ENCODE measurements around the gene PKP1. TPM values are rescaled to one million over a fixed set of nuclear protein-coding genes. Genes with fewer than 3 reads are reported as not detected.

PKP1 gene
- total and polyA plus RNA-seq, 10 of the 15 experiments (the other 5 are each of a cell fraction or from before 2014, with no cell fraction given): 0.03 TPM; not detected in 9

DNA sequence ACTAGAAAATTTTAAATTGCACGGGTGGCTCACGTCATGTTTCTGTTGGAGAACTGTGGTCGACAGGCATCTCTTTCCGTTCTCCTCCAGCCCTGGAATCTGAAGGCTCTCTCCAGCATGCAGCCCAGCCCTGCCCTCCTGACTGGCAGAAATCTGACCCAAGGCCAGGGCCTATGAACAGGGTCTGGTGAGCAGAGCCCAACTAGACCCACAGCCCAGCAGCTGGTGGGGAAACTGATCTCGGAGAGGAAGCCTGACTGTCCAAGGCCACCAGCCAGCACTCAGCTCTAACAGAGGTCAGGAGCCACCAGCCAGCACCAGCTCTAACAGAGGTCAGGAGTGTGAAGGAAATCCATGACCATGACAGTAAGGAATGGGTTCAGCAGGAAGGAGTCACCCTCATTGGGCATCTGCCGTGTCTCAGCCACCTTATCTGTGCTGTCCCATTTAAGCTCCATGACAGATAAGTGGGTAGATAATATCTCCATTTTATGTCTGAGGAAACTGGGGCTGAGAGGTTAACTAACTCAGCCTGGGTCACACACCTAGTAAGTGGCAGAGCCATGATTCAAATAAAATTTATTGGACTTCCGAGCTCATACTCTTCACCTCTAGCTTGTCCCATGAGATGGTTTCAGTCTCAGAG is 20.2 kb upstream of the PKP1 start (continued):
- TF ChIP-seq, protein P1, sequence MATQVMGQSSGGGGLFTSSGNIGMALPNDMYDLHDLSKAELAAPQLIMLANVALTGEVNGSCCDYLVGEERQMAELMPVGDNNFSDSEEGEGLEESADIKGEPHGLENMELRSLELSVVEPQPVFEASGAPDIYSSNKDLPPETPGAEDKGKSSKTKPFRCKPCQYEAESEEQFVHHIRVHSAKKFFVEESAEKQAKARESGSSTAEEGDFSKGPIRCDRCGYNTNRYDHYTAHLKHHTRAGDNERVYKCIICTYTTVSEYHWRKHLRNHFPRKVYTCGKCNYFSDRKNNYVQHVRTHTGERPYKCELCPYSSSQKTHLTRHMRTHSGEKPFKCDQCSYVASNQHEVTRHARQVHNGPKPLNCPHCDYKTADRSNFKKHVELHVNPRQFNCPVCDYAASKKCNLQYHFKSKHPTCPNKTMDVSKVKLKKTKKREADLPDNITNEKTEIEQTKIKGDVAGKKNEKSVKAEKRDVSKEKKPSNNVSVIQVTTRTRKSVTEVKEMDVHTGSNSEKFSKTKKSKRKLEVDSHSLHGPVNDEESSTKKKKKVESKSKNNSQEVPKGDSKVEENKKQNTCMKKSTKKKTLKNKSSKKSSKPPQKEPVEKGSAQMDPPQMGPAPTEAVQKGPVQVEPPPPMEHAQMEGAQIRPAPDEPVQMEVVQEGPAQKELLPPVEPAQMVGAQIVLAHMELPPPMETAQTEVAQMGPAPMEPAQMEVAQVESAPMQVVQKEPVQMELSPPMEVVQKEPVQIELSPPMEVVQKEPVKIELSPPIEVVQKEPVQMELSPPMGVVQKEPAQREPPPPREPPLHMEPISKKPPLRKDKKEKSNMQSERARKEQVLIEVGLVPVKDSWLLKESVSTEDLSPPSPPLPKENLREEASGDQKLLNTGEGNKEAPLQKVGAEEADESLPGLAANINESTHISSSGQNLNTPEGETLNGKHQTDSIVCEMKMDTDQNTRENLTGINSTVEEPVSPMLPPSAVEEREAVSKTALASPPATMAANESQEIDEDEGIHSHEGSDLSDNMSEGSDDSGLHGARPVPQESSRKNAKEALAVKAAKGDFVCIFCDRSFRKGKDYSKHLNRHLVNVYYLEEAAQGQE (IDR thresholded peaks at IDR 0.05; ENCODE audit: low read depth, low read length): no peak
- no peak for TF ChIP-seq MYC (IDR thresholded peaks at IDR 0.05; ENCODE audit: insufficient read depth, insufficient read length, insufficient replicate concordance, low read length, severe bottlenecking)
- TF ChIP-seq JUND (IDR thresholded peaks at IDR 0.05; ENCODE audit: low read depth, low read length): no peak
- no peak for TF ChIP-seq NBN (IDR thresholded peaks at IDR 0.05)
- TF ChIP-seq, protein P2, sequence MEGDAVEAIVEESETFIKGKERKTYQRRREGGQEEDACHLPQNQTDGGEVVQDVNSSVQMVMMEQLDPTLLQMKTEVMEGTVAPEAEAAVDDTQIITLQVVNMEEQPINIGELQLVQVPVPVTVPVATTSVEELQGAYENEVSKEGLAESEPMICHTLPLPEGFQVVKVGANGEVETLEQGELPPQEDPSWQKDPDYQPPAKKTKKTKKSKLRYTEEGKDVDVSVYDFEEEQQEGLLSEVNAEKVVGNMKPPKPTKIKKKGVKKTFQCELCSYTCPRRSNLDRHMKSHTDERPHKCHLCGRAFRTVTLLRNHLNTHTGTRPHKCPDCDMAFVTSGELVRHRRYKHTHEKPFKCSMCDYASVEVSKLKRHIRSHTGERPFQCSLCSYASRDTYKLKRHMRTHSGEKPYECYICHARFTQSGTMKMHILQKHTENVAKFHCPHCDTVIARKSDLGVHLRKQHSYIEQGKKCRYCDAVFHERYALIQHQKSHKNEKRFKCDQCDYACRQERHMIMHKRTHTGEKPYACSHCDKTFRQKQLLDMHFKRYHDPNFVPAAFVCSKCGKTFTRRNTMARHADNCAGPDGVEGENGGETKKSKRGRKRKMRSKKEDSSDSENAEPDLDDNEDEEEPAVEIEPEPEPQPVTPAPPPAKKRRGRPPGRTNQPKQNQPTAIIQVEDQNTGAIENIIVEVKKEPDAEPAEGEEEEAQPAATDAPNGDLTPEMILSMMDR (IDR thresholded peaks at IDR 0.05 in 2 of 3, conservative IDR thresholded peaks at IDR 0.05 in 1 of 3; ENCODE audit: control insufficient read depth in 2 of 3, extremely low read depth in 1 of 3, insufficient read depth in 1 of 3, low read depth in 3 of 3, low read length in 3 of 3): no peak
- TF ChIP-seq, protein P3, sequence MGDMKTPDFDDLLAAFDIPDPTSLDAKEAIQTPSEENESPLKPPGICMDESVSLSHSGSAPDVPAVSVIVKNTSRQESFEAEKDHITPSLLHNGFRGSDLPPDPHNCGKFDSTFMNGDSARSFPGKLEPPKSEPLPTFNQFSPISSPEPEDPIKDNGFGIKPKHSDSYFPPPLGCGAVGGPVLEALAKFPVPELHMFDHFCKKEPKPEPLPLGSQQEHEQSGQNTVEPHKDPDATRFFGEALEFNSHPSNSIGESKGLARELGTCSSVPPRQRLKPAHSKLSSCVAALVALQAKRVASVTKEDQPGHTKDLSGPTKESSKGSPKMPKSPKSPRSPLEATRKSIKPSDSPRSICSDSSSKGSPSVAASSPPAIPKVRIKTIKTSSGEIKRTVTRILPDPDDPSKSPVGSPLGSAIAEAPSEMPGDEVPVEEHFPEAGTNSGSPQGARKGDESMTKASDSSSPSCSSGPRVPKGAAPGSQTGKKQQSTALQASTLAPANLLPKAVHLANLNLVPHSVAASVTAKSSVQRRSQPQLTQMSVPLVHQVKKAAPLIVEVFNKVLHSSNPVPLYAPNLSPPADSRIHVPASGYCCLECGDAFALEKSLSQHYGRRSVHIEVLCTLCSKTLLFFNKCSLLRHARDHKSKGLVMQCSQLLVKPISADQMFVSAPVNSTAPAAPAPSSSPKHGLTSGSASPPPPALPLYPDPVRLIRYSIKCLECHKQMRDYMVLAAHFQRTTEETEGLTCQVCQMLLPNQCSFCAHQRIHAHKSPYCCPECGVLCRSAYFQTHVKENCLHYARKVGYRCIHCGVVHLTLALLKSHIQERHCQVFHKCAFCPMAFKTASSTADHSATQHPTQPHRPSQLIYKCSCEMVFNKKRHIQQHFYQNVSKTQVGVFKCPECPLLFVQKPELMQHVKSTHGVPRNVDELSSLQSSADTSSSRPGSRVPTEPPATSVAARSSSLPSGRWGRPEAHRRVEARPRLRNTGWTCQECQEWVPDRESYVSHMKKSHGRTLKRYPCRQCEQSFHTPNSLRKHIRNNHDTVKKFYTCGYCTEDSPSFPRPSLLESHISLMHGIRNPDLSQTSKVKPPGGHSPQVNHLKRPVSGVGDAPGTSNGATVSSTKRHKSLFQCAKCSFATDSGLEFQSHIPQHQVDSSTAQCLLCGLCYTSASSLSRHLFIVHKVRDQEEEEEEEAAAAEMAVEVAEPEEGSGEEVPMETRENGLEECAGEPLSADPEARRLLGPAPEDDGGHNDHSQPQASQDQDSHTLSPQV (IDR thresholded peaks at IDR 0.05): no peak
